NOMO-1 (cell line): ENCODE data around the gene LIMCH1.
"Not testable (repeated sequence)": the region's sequence is repeated elsewhere in the genome, so short reads cannot be mapped to it uniquely, and the experiment has no call there.

ENCODE experiments used
- DNase-seq, 2 experiments: peaks; one replicate each; lab custom pipeline; 2025; ENCODE audit not compliant: unreplicated experiment in 2 of 2; lab: John Stamatoyannopoulos, UW

LIMCH1 gene

DNA sequence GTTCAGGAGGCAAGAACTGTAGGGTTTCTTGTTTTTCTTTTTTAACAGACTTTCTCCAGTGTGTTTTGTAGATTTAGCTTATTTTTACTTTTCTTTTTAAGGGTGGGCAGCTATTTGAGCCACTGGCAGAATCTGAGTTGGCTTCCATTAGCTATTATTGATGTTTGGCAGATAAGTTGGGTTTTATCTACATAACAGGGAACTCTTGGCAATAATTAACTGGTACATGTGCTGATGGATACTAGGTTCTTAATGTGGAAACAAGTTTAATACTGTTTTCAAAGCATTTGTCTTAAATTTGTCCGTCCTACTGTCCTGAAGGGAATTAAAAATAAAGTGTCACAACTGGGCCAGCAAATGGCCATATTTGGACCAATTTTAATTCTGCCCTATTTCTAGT, 130.1 kb downstream of the LIMCH1 start:
- no peak for DNase-seq

DNA sequence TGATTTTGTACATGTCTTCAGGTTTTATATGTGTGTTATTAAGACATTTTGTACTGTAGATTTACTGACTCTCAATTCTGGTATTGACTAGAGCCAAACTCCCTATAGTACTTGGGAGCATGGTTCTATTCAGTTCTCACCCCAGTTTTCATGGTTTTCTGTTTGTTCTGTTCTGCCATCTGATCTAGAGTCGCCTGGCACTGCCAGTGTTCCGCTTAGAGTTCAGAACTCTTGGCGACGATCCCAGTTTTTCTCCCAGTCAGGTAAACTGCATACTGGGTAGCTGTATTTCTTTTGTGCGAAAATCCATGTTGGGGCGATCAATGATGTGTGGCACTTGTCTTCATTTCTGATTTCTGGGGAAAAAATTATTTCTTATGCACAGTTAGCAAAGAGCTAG, 132.6 kb downstream of the LIMCH1 start:
- no peak for DNase-seq

DNA sequence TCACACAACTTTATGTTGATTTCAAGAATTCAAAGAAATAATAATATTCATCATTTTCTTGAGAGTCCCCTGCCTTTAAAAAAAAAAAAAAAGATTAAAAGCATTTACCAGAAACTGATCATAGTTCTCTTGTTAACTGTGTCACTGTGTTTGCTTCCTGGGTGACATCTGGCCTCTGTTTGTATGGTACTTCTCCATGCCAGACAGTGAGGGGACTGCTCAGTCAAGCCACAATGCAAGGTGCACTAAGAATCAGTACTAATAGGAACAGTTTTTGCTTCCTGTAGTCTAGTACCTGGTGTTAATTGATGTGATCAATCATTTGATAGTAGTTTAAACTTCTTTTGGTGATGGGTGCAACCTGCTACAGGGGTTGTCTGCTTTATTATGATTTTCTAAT, 133.0 kb downstream of the LIMCH1 start:
- no peak for DNase-seq

DNA sequence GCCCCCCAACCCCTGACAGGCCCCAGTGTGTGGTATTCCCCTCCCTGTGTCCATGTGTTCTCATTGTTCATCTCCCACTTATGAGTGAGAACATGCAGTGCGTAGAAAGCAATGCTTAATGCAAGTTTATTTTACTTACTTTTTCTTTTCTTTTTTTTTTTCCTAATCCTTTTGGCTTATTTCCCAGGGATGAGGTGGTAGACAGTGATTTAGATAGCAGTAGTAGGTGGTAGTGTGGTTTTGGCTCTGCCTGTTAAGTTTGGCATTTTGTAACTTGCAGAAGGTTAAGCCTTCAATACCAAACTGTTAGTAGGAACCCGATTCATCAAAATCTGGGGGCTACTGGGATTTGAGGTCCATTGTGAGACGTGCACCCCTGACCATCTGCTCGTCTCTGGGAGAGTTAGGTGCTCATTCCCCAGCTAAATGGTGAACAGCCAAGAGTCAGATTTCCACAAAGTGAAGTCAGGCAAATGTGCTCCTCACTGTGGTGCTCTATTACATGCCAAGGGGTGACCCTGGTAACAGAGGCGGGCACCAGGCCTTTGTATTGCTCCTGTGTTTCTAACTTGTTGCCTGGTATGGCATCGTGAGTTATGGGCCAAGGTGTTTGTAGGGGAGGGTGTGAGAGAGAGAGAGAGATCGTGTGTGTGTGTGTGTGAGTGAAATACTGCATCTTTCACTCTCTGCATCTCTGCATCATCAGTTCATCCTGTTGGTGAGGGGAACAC, 140.3 kb downstream of the LIMCH1 start:
- no peak for DNase-seq

DNA sequence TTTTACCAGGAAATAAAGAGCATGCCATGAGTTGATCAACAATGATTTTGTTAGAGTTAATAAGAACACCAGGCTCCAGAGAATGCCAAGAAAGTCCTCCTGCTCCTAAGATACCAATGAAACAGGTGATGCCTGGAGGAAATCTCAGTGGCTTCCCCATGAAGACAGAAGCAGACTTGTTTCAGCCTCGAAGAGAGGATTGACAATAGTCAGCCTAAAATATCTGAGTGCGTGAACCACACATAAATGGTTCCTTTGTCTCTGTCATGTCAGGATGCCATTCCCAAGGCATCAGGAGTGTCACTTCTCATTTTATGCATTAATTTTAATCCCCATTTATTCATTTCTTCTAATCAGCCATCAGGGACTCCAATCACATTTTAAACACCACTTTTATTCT, 141.0 kb downstream of the LIMCH1 start:
- no peak for DNase-seq

DNA sequence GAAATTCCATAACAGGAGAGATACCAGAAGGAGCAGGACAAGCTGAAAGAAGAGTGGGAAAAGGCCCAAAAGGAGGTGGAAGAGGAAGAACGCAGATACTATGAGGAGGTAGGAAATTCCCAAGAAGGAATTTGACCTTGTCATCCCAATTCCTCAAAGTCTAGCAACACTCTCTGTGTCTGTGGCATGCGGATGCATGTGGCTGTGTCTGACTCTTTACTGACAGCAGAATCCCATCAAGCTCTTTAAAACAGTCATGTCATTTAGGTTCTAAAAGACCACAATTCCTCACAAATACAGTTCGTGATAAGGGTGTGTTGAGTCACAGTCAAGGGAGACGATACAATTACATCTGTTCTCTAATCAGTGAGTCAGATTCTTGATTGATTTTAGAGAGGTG, 142.0 kb downstream of the LIMCH1 start:
- no peak for DNase-seq

DNA sequence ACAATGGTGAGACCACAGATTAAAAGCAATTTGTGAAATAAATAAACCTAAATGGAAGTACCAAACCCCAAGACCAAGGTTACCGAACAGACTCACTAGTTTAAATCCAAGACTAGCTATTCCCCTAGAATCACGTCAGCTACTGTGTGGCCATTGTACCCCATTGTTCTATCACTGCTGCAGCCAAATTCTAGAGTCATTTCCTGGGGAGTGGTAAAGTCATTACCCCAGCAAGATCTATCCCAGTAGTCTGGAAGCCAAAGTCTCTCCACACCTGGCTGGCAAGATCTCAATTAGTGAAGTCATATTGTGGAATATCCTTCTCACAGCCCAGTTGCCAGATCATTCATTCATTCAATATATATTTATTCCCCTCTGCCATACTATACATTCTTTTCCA, 143.1 kb downstream of the LIMCH1 start:
- DNase-seq, result no peak

DNA sequence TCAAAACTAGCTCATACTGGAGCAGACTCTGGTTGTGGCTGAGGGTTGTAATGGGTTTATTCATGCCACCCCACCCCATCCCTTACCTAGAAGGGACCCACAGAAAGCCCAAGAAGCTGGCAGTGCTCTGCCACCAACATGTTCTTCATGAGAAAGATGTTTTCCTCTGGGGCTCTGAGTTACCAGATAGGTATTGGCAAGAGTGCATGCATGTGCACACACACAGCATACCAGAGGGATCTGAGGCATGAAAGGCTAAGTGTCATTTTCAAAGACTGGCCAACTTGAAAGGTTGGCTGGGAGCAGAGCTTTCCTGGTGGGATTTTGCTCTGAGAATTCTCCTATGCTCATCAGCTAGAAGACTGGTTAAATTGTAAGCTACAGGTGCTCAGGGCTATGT, 145.4 kb downstream of the LIMCH1 start:
- DNase-seq, result no peak

DNA sequence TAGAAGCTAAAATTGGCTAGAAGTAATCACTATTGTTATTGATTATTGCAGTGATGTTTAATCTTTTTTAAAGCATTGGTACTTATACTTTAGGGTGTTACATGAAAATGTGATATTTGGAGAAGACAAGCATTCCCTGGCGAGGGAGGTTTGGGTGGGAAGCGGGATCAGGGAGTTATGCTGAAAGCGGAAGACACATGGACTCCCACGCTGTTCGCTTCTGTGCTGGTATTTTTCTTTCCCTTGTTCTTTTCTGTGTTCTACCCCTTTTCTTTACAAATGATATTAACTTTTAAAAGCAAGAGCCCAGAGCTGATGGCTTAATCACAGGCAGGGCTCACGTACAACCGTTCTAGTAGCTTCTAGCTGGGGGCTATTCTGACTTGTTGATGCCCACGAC, 148.9 kb downstream of the LIMCH1 start:
- DNase-seq, result no peak

DNA sequence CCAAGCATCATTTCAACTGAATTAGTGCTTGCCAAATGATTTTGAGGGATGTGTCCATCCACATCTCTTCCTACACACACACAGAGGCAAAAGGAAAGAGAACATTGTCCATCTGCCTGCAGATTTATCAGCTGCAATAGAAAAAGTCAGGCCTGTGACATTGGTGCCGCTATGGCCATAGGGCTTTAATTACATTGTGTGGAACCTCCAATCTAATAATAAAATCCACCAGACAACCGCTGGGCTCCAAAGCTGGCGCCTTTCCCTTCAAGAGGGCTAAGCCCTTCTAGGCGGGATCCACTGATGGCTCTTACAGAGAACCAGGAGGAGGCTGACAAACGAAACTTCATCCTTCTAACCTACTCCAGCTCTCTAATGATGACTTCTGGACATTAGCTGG, 150.0 kb downstream of the LIMCH1 start:
- no peak for DNase-seq

DNA sequence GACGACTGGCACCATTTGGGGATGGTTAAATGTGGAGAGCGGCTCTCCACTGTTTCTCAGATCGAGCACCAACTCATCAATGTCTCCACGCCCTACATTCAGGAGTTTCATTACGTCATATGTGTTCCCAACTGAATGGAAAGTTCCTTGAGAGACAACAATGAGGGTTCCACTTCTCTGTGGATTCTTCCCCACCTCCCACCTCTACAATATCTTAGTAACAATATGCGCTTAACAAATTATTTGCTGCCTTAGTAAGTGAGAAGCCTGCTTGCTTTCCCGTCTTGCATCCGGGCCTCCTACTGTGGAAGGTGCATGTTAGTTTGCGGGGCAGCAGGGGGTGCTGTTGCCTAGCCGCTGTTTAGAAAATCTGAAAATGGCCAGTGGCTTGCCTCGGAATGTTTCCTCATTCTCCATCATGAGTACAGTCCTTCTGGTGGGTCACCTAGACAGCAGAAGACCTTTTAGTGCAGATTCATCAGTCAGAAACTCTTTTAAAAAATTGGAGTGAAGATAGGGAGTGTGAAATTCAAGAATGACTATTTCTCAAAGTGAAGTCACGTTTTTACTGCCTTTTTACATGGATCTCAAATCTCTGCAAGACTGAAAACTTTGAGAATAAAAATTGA, 154.9 kb downstream of the LIMCH1 start:
- peak; percentile 65 to 66 for DNase-seq

DNA sequence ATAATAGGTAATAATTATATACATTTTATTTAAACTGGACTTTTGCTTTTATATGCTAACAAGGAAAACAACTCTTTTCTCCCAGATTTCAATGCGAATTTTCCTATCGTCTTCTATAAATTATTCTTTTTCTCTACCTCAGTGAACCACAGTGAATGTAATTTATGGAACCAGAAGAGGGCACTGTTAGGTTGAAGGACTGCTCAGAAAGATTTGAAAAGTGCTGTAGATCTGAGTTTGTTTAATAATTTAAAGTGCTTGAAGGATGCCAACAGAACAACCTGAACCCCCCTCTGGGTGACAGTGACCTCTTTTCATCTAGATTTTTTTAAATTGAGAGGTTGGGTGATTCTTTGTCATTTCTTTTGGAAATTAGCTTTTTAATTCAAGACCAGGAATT, 155.7 kb downstream of the LIMCH1 start:
- DNase-seq, result peak in 1 of 2 experiments; percentile 18

DNA sequence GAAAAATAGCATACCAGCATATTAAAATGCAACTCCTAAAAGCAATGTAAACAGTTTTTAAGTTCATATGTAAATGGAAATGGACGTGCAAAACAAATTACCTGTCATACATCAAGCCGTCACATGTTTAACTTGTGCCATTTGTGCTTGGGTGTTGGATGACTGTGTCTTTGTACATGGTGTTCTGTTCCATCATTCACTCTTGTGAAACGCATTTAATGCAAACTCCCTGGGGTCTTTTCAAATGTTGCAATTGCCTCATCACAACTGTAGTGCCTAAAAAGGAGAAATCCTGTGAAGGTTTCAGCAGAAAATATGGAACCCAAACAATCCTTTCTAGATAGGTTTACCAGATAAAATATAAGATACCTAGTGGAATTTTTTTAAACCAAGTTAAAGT, 158.2 kb downstream of the LIMCH1 start:
- DNase-seq, result no peak

DNA sequence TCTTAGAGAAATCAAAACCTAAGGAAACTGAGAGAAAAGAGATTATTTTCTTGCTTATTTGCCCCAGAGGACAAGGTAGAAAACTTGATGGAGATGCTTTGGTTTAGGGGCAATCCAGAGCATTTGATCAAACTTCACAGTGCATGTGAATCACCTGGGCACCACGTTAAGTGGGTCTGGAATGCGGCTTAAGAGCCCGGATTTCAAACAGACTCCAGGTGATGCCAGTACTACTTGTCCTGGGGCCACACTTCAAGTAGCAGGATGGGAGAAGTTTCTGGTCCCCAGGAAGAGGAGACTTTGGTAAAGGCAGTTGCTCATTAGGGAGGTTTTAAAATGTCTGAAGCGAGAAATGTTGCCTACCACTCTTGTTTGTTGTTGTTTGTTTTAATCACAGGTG, 158.8 kb downstream of the LIMCH1 start:
- DNase-seq, result no peak

DNA sequence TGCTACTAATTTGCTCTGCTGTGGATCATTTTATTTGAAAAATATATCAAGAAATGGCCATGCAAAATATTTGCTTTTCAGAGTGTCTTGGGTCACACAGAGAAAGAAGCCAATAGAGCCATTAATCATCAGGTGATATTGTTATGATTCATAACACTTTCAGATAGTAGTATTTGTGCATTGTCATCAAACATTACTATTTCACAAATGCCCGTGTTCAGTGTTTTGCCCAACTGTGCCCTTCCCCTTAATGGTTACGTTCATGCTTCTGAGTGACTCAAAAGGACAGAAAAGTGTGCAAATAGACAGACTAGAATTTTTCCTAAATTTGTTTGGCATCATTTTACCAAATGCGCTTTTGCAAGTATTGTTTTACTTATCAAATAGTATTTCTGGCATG, 164.0 kb downstream of the LIMCH1 start:
- DNase-seq, result no peak

DNA sequence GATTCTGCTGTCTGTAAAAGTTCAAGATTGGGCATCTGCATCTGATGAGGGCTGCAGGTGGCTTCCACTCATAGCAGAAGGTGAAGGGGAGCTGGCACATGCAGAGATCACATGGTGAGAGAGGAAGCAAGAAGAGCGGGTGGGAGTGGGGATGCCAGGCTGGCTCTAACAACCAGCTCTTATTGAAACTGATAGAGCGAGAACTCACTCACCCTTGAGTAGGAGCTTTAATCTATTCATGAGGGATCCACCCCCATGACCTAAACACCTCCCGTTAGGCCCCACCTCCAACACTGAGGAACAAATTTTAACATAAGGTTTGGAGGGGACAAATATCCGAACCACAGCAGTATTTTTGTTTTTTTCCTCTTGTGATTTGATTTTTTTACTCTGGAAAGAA, 164.8 kb downstream of the LIMCH1 start:
- DNase-seq, result no peak

DNA sequence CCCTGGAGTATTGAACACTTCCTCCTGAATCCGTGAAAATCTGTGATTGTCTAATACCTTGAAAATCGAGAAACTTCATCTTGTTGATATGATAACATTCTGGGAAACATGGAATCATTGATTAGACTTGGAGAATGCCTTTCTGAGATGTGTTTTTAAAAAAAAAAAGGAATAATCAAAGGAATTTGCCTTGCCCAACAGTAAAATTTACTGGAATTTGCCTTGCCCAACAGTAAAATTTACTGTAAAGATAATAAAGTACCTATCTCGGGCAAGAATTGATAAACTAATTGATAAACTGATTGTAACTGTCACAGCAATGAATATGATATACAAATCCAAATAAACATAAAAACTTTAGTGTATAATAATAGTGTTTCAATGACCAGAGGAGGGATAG, 165.8 kb downstream of the LIMCH1 start:
- no peak for DNase-seq

DNA sequence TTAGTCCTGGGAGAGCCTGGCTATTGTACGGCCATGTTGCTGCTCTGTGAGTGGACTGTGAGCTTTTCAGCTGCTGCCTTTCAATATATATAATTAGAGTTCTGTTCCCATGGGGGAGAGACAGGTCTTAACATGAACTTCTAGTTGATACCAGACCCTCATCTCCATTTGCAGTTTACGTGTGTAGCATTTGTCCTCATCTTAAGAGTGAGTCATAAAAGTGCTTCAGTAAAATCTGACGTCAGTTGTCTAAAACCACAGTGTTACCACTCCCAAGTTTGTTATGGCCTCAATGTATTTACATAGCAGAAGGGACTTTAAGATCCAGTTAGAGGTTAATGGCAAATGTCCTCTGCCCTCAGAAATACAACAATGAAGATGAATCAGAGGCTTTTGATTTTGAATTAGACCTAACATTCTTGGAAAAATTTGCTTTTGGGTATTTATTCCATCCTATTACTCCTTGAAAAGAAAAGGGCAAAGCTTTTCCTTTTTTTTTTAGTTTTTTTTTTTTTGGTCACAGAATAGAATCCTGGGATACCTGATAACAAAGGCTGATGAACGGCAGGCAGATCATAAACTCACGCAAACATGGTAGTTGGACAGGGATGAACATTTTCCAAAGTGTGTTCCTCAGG, 172.0 kb downstream of the LIMCH1 start:
- DNase-seq, result no peak

DNA sequence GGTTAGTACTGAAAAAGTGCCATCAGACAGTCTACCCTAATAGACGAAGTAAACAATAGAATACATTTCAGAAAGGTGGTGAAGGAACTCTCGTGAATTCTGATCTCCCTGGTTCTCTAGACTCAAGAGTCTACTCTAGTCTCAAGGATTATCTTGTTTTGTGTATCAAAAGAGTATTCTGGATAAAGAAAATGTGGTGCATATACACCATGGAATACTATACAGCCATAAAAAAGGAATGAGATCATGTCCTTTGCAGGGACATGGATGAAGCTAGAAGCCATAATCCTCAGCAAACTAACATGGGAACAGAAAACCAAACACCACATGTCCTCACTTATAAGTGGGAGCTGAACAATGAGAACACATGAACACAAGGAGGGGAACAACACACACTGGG, 173.7 kb downstream of the LIMCH1 start:
- not testable (repeated sequence) for DNase-seq

DNA sequence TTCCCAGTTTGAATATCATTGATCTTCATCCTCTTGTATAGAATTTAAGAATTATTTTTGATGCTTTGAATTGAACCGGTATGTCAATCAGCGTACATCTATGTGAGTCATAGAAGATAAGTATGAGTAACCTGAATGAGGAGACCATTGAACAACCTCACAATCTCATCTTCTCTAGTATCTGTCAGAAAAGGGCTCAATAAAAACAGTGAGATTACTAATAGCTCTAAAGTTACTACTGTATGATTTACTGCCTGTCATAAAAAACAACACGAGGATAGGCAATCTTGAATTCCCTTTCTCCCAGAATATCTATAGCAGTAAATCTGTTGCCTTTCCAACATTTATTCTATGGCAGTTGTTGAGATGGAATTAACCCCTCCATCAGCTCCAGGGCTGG, 174.5 kb downstream of the LIMCH1 start:
- no peak for DNase-seq

DNA sequence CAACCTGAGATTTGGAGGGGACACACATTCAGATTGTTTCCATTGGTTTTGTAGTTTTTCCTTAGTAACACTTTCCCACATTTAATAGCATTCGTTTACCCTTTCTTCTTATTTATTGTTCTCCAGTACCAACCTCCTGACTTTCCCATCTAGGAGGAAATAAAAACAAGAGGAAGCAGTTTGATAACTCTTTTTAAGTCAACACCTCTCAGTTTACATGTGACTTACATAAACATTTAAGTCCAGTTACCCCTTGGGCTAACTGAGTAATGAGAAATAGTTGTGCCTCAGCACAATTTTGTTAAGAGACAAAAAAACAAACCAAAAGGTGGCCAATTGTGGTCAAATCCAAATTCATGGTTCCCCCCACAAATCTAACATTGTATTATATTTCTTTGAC, 175.8 kb downstream of the LIMCH1 start:
- no peak for DNase-seq

DNA sequence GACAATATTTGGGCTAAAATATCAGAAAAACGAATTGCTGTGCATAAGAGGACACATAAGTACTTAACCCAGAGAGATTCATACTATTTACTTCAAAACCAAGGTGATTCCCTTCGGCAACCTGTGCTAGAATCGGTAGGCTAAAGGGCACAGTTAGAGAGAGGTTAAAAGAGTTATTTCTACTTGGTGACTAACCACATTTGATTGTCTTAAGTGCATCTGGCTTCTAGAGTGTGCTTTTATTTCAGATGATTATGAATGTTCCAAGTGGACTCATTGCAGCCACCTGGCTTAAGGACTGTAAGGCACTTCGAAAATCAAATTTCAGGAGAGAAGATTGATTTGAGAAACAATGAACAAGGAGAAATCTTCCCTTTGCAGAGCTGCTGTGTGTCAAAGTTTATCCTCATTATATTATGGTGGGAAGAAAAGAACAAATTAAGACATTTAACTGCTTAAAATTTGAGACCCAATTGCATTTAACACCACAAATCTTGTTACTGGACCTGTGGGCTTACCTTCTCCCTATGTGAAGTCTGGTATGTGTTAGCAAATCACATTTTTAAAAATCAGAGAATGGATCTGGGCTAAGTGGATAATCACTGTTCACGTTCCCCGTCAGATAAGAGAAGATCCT, 176.5 kb downstream of the LIMCH1 start:
- no peak for DNase-seq
